HCT116 (cell line): ENCODE results near the gene ZEB2.

Experiments used
- POLR2A ChIP-seq: IDR thresholded peaks from 2 replicates; pipeline ENCODE4 v1.7.0; 2011; ENCODE audit warnings: borderline replicate concordance; ENCODE audit not compliant: insufficient read depth, insufficient read length; ENCODE audit errors: extremely low read depth
- POLR2AphosphoS5 ChIP-seq: IDR thresholded peaks from 2 replicates; pipeline ENCODE4 v1.6.1; 2011; ENCODE audit warnings: mild to moderate bottlenecking, low read depth, low read length, moderate library complexity
- TF ChIP-seq, protein P1 (sequence below): IDR thresholded peaks from 2 replicates; pipeline ENCODE4 v1.6.1; 2012
- TF ChIP-seq, protein P2 (sequence below), 3 experiments: fragments of 200-600 bp in 1 of 3; sonication (generic) in 1 of 3; IDR thresholded peaks in 2 of 3; conservative IDR thresholded peaks in 1 of 3; 2 replicates each; pipeline ENCODE4 v1.5.1; 2012 to 2017; ENCODE audit warnings: low read depth in 2 of 3, low read length in 2 of 3, antibody characterized with exemption in 1 of 3, borderline replicate concordance in 1 of 3, control low read depth in 1 of 3, mild to moderate bottlenecking in 1 of 3, mixed read lengths in 1 of 3, mixed run types in 1 of 3, moderate library complexity in 1 of 3; ENCODE audit not compliant: insufficient read depth in 1 of 3
- TF ChIP-seq, protein P3 (sequence below): IDR thresholded peaks from 2 replicates; pipeline ENCODE4 v1.6.1; 2011; ENCODE audit warnings: mild to moderate bottlenecking, low read length, moderate library complexity; ENCODE audit not compliant: insufficient replicate concordance; ENCODE audit errors: extremely low read depth

DNA sequence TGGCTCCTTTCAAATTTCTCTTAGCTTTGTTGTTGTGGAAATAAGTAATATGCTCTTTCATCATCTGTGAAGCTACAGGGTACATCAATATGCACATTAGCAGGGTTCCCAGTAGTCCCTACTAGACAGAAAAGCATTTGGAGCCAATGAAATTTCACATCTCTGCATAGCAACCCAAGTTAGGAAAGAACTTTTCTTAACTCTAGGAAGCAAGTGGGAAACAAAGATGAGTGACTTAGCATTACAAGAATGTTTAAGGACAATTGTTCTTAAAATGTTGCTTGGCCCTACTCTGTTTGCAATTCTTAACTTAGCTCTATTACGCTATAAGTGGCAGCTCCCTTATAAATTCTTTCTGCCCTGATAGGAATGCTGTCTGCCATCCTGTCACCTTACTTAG, 39.6 kb downstream of the ZEB2 start:
- no peak for TF ChIP-seq POLR2AphosphoS5
- TF ChIP-seq, protein P1, sequence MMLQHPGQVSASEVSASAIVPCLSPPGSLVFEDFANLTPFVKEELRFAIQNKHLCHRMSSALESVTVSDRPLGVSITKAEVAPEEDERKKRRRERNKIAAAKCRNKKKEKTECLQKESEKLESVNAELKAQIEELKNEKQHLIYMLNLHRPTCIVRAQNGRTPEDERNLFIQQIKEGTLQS = no peak
- TF ChIP-seq, protein P2, sequence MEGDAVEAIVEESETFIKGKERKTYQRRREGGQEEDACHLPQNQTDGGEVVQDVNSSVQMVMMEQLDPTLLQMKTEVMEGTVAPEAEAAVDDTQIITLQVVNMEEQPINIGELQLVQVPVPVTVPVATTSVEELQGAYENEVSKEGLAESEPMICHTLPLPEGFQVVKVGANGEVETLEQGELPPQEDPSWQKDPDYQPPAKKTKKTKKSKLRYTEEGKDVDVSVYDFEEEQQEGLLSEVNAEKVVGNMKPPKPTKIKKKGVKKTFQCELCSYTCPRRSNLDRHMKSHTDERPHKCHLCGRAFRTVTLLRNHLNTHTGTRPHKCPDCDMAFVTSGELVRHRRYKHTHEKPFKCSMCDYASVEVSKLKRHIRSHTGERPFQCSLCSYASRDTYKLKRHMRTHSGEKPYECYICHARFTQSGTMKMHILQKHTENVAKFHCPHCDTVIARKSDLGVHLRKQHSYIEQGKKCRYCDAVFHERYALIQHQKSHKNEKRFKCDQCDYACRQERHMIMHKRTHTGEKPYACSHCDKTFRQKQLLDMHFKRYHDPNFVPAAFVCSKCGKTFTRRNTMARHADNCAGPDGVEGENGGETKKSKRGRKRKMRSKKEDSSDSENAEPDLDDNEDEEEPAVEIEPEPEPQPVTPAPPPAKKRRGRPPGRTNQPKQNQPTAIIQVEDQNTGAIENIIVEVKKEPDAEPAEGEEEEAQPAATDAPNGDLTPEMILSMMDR (IDR thresholded peaks at IDR 0.05 in 2 of 3, conservative IDR thresholded peaks at IDR 0.05 in 1 of 3; ENCODE audit: borderline replicate concordance in 1 of 3, insufficient read depth in 1 of 3, low read depth in 2 of 3, low read length in 2 of 3) = no peak
- TF ChIP-seq POLR2A = no peak
- TF ChIP-seq, protein P3, sequence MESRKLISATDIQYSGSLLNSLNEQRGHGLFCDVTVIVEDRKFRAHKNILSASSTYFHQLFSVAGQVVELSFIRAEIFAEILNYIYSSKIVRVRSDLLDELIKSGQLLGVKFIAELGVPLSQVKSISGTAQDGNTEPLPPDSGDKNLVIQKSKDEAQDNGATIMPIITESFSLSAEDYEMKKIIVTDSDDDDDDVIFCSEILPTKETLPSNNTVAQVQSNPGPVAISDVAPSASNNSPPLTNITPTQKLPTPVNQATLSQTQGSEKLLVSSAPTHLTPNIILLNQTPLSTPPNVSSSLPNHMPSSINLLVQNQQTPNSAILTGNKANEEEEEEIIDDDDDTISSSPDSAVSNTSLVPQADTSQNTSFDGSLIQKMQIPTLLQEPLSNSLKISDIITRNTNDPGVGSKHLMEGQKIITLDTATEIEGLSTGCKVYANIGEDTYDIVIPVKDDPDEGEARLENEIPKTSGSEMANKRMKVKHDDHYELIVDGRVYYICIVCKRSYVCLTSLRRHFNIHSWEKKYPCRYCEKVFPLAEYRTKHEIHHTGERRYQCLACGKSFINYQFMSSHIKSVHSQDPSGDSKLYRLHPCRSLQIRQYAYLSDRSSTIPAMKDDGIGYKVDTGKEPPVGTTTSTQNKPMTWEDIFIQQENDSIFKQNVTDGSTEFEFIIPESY = no peak
